Activated naive CD4-positive, alpha-beta T cell treated with anti-CD3 and anti-CD28 coated beads for 36 hours (primary cell): ENCODE measurements around the gene GRIPAP1. TPM values are rescaled to one million over a fixed set of nuclear protein-coding genes. Genes with fewer than 3 reads are reported as not detected.
A peak's percentile ranks its signal among the peaks of the same experiment; 100 is the strongest.
"Not testable (repeated sequence)": the region's sequence is repeated elsewhere in the genome, so short reads cannot be mapped to it uniquely, and the experiment has no call there.

Experiments
- CTCF ChIA-PET: fragments of 350-600 bp; sonication (Branson Sonifier 250); formaldehyde crosslinking; loops from one replicate; lab custom pipeline; 2021; ENCODE audit warnings: antibody characterized with exemption; lab: Charles Lee
- DNase-seq: peaks from one replicate; pipeline ENCODE4 v3.0.0-alpha.2; 2020
- H3K27ac Mint-ChIP-seq: one replicate; pipeline ENCODE4 v1.8.0; 2021; ENCODE audit warnings: mild to moderate bottlenecking, mixed read lengths
- H3K27me3 Mint-ChIP-seq: one replicate; pipeline ENCODE4 v1.8.0; 2021; ENCODE audit warnings: low read depth, mixed read lengths
- H3K36me3 Mint-ChIP-seq: one replicate; pipeline ENCODE4 v1.8.0; 2021; ENCODE audit warnings: low read depth, mixed read lengths
- H3K4me1 Mint-ChIP-seq: one replicate; pipeline ENCODE4 v1.8.0; 2021; ENCODE audit warnings: low read depth, mixed read lengths
- H3K4me3 Mint-ChIP-seq: one replicate; pipeline ENCODE4 v1.8.0; 2021; ENCODE audit warnings: mild to moderate bottlenecking, moderate library complexity, mixed read lengths
- H3K9me3 Mint-ChIP-seq: one replicate; pipeline ENCODE4 v1.8.0; 2021; ENCODE audit warnings: mixed read lengths
- intact Hi-C: fragments of 100-400 bp; cut with micrococcal nuclease; formaldehyde crosslinking; loops from one replicate; pipeline ENCODE4 v1.15.1; 2023
- total RNA-seq, 2 experiments: library from RNA; stranded (reverse); gene quantifications; one replicate each; pipeline ENCODE4 v1.2.3, GENCODE V29; 2021

Gene GRIPAP1
- total RNA-seq, 2 experiments from 2014 or later: 64.8 to 73.1 TPM

DNA sequence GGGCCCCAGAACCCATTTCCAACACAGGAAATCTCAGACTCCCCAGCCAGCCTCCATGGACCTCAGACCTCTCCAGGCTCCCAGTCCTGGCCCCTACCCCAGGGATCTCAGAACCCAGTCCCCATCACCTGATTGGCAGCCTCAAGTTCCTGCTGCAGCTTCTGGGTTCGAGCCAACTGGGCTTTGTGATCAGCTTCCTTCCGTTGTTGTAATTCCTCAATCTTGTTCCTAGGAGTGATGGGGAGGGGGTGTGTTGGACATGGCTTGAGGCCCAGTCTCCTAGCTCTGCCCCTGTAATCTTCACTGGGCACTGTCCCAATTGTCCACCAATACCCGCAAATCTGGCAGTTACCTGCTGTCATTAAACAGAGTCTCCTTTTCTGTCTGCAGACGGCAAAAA lies 12.6 kb downstream of the GRIPAP1 start:
- Mint-ChIP-seq H3K36me3 (peaks cover 10% of the 10 kb centered on the region), H3K27me3 (no peaks in the 10 kb centered on the region), H3K4me3 (no peak overlapping the region), H3K9me3 (no peaks in the 10 kb centered on the region), H3K4me1 (no peaks in the 10 kb centered on the region), H3K27ac (no peak overlapping the region)
- intact Hi-C loops: no loop called here
- CTCF ChIA-PET: no interaction called here
- DNase-seq: no peak

DNA sequence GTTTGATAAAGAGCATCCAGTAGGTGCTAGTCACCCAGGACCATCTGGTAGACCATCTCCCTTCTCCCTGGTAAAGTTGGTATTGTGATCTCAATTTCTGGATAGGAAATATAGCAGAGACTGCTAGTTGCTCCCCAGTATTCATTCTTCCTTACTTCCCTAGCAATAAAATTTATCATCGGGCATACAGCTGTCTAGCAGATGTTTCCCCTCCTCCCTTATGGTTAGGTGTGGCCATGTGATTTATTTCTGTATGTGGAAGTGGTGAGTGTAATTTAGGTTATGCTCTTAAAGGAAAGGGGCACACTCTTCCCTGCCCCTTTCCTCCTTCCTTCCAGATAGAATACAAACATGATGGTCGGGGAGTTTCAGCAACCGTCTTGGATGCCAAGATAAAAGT lies 18.2 kb downstream of the GRIPAP1 start:
- H3K27ac Mint-ChIP-seq: no peak overlapping the region
- DNase-seq: no peak
- CTCF ChIA-PET: no interaction called here
- intact Hi-C loops: no loop called here
- H3K4me1 Mint-ChIP-seq: no peaks in the 10 kb centered on the region
- H3K36me3 Mint-ChIP-seq: peaks cover 22% of the 10 kb centered on the region
- H3K9me3 Mint-ChIP-seq: no peaks in the 10 kb centered on the region
- no peak overlapping the region for H3K4me3 Mint-ChIP-seq
- H3K27me3 Mint-ChIP-seq: no peaks in the 10 kb centered on the region

DNA sequence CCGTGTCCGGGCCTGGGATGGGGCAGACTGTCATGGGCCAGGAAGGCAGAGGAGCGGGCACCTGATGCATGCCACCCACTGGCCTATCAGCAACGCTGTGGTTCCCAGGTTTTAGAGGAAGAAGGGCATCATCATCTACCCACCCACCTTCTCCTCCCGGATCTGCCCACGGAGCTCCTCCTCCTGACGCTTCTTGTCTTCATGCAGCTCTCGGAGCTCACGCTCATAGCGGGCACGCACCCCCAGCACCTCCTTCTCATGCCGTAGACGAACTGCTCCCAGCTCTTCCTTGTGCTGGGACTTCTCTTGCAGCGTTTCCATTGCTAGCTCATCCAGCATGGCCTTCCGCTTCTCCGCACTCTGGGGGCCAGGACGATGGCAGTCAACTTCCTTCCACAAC lies 19.0 kb downstream of the GRIPAP1 start:
- H3K4me3 Mint-ChIP-seq: no peak overlapping the region
- DNase-seq: no peak
- no peaks in the 10 kb centered on the region for H3K9me3 Mint-ChIP-seq
- H3K27ac Mint-ChIP-seq: no peak overlapping the region
- H3K27me3 Mint-ChIP-seq: no peaks in the 10 kb centered on the region
- no peaks in the 10 kb centered on the region for H3K4me1 Mint-ChIP-seq
- peaks cover 24% of the 10 kb centered on the region for H3K36me3 Mint-ChIP-seq
- CTCF ChIA-PET: no interaction called here
- intact Hi-C loops: no loop called here

DNA sequence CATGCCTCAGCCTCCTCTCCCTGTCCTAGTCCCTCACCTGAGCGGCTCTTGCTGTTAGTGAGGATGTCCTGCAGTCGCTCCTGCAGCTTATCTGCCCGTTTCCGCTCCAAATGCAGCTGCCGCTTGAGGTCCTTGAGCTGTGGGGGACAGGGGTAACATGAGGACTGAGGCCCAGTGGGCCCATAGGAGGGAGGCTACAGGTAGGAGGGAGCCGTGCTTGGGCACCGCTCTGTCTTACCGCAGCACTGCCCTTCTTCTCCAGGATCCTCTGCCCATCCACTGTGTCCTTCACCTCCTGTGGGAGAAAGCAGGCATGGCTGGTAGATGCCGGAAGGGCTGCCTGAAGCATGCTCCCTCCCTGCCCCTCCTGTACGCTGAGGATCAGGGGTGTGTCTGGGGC lies 20.9 kb downstream of the GRIPAP1 start:
- intact Hi-C loops: no loop called here
- H3K4me1 Mint-ChIP-seq: no peaks in the 10 kb centered on the region
- CTCF ChIA-PET: no interaction called here
- H3K27me3 Mint-ChIP-seq: no peaks in the 10 kb centered on the region
- no peak for DNase-seq
- no peak overlapping the region for H3K27ac Mint-ChIP-seq
- peaks cover 29% of the 10 kb centered on the region for H3K36me3 Mint-ChIP-seq
- H3K4me3 Mint-ChIP-seq: no peak overlapping the region
- no peaks in the 10 kb centered on the region for H3K9me3 Mint-ChIP-seq

DNA sequence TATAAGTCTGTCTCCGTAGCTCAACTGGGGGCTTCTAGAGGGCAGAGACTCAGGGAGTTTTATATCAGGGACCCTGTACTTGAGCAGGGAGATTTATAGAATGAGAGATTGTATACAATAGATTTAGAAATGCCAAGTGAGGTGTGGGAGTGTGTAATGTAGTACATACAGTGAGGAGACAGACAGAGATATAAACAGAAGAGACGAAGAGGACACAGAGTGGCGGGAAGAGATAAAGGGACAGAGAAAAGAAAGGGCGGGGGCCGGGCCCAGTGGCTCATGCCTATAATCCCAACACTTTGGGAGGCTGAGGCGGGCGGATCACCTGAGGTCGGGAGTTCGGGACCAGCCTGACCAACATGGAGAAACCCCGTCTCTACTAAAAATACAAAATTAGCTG lies 21.7 kb downstream of the GRIPAP1 start:
- CTCF ChIA-PET, H3K27ac Mint-ChIP-seq, H3K9me3 Mint-ChIP-seq, DNase-seq, H3K4me3 Mint-ChIP-seq, intact Hi-C loops, H3K27me3 Mint-ChIP-seq, H3K4me1 Mint-ChIP-seq: not testable (repeated sequence)
- peaks cover 29% of the 10 kb centered on the region for H3K36me3 Mint-ChIP-seq

DNA sequence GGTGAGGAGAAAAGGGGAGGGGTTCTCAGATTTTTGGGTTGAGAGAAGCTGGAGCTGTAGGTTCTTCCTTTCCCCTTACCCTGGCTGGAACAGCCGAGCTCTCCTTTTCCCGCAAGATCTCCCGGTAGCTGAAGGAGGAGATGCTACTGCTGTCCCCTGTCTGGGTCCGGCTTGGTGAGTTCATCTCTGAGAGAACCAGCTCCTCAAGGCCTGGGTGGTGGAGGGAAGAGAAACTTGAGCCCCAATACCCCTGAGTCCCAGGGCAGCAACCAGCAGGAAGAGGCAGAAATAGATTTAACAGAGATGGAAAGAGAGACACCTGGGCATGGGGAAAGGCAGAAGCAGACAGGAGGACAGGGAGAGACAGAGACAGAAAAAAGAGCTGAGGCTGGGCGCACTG lies 23.8 kb downstream of the GRIPAP1 start:
- intact Hi-C loops: no loop called here
- CTCF ChIA-PET: no interaction called here
- Mint-ChIP-seq H3K9me3 (no peaks in the 10 kb centered on the region), H3K36me3 (peaks cover 25% of the 10 kb centered on the region), H3K4me1 (no peaks in the 10 kb centered on the region), H3K4me3 (no peak overlapping the region), H3K27ac (no peak overlapping the region), H3K27me3 (no peaks in the 10 kb centered on the region)
- DNase-seq: no peak

DNA sequence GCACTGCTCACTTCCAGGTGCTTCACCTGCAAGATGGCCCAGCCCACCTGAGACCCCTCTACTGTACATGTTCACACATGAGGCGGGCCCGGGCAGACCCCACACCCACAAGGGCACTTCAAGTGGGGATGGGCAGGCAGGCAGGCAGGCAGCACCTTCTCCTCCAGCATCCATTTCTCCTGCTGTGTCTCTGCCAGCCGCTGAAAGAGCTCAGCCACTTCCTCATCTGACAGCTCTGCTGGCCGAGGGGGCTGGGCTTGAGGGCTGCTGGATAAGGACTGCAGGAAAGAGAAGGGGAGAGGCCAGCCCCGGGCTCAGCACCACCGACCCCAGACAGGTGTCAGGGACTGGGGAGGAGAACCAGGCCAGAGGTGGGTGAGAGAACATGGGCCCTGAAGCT lies 26.0 kb downstream of the GRIPAP1 start:
- intact Hi-C loops: no loop called here

DNA sequence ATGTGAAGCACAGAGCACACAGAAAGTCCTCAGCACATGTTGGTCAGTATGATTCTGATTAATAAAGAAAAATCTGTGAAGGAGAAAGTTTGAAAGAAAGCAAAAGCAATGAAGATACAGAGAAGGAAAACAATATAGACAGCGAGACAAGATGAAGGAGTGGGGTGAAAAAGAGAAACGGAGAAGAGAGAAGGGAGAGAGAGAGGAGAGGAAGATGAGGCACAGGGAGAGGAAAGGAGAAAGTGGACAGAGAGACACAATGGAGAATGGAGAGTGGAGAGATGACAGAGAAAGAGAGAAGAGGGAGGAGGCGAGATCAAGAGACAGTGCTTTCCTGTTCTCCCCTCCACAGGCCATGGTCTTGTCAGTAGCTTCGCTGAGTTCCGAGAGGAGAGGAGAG lies 26.5 kb downstream of the GRIPAP1 start:
- CTCF ChIA-PET: interaction anchor here (0.7 kb wide), 1 partner anchor 84 kb away, joined by 5 read pairs; no protein-coding TSS in a partner anchor
- peaks cover 13% of the 10 kb centered on the region for H3K4me1 Mint-ChIP-seq
- H3K4me3 Mint-ChIP-seq: no peak overlapping the region
- H3K9me3 Mint-ChIP-seq: no peaks in the 10 kb centered on the region
- H3K27me3 Mint-ChIP-seq: no peaks in the 10 kb centered on the region
- peaks cover 22% of the 10 kb centered on the region for H3K36me3 Mint-ChIP-seq
- intact Hi-C loops: no loop called here
- no peak for DNase-seq
- peak overlapping the region; percentile 11 for H3K27ac Mint-ChIP-seq

More for the DNA sequence above, 26.0 kb downstream of the GRIPAP1 start:
- no peaks in the 10 kb centered on the region for H3K9me3 Mint-ChIP-seq
- H3K4me1 Mint-ChIP-seq: peaks cover 13% of the 10 kb centered on the region
- no peak for DNase-seq
- CTCF ChIA-PET: no interaction called here
- no peak overlapping the region for H3K27ac Mint-ChIP-seq
- no peak overlapping the region for H3K4me3 Mint-ChIP-seq
- no peaks in the 10 kb centered on the region for H3K27me3 Mint-ChIP-seq
- H3K36me3 Mint-ChIP-seq: peaks cover 23% of the 10 kb centered on the region

DNA sequence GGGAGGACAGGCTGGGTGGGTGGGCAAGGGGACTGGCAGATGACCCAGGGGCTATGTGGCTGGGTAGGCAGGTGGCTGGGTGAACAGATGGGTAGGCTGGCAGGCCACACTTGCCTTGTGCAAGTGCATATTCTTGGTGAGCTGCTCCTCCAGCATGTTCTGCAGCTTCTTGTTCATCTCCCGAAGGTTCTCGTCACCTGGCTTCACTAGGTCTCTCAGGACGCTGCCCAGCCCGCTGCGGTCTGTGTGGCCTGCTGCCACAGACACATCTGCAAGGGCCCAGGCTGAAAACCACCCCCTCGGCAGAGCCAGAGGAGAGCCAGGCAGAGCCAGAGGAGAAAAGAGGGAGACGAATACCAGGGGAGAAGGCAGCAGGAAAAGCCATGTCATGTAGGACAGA lies 27.0 kb downstream of the GRIPAP1 start:
- Mint-ChIP-seq H3K4me3 (no peak overlapping the region), H3K36me3 (peaks cover 22% of the 10 kb centered on the region), H3K27me3 (no peaks in the 10 kb centered on the region), H3K27ac (no peak overlapping the region), H3K4me1 (peaks cover 13% of the 10 kb centered on the region), H3K9me3 (no peaks in the 10 kb centered on the region)
- DNase-seq: no peak
- CTCF ChIA-PET: interaction anchor here (0.7 kb wide), 1 partner anchor 84 kb away, joined by 5 read pairs; no protein-coding TSS in a partner anchor
- intact Hi-C loops: no loop called here

DNA sequence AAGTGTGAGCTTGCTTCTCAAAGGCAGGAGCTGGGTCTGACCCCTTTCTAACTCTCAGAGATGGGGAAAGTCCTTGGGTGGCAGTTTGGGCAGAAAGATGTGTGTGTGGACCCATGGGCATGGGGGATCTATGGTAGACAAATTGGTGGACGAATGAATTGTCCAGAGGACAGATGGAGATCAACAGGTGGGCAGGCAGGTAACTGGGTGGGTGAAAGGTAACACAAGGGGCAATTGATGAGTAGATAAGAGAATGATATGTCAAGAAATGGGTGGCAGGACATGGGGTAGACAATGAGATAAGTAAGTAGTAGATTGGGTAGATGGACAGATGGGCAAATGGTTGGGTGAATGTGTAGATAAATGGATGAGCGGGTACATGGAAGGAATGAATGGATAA lies 27.5 kb downstream of the GRIPAP1 start:
- no peak for DNase-seq
- Mint-ChIP-seq H3K4me1 (peaks cover 13% of the 10 kb centered on the region), H3K27me3 (no peaks in the 10 kb centered on the region), H3K36me3 (peaks cover 22% of the 10 kb centered on the region), H3K9me3 (no peaks in the 10 kb centered on the region), H3K27ac (peak overlapping the region; percentile 50), H3K4me3 (no peak overlapping the region)
- CTCF ChIA-PET: no interaction called here
- intact Hi-C loops: no loop called here

DNA sequence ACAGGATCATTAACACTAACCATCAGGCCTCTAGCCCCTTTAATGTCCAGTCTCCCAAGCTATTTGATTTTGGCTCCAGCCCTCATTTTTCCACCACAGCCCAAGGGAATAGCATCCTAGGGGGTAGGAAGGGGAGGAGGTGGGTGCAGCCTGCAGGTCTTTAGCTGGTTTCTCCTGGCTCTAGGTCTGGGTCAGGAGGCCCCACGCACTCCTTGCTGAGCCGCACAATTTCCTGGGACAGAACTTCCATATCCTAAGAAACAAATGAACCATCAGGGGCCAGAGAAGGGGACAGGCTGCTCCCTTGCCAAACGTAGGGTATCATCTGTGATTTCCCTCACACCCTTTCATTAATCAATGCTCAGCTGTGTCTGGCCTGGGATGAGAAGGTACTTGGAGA lies 28.0 kb downstream of the GRIPAP1 start:
- no peak overlapping the region for H3K27ac Mint-ChIP-seq
- DNase-seq: no peak
- no peaks in the 10 kb centered on the region for H3K9me3 Mint-ChIP-seq
- H3K4me1 Mint-ChIP-seq: peaks cover 13% of the 10 kb centered on the region
- CTCF ChIA-PET: no interaction called here
- no peak overlapping the region for H3K4me3 Mint-ChIP-seq
- H3K36me3 Mint-ChIP-seq: peaks cover 22% of the 10 kb centered on the region
- intact Hi-C loops: no loop called here
- no peaks in the 10 kb centered on the region for H3K27me3 Mint-ChIP-seq

DNA sequence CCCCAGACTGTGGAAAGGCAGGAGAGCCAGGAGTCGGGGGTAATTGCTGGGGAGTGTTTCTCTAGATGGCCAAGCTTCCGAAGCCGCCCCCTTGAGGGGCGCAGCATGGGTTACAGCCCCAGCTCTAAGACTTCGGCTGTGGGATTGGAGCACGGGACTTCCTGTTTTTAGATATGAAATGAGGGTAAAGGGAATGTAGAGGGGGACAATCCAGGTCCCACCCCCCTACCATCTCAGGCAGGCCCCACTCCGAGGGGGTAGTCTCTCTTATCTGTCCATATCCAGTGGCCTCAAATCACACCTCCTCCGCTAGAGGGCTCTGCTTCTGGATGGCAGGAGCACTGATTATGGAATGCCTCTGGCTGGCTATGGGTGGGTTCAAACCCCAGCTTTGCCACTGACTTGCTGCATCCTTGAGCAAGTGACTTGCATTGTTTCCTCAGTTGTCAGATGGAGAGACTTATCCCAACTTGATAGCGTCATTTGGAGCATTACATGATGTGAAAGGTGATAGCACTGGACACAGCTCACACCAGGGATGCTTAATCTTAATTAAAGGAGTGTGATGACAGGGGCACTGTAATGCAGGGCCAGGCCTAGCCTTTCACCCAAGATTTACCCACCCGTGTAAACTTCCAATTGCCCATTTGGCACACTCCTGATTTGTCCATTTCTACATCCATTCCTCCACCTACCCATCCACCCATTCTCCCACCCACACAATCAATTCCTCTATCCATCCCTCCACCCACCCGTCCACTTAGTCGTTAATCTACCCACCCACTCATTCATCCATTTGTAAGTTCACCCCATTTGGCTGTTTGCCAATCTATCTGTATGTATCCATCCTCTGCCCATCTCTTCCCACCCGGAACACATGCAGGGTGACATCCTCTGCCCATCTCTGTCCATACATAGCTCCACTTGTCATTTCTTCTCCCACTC lies 29.6 kb downstream of the GRIPAP1 start:
- peaks cover 12% of the 10 kb centered on the region for H3K36me3 Mint-ChIP-seq
- peak overlapping the region; percentile 42 for H3K4me3 Mint-ChIP-seq
- no peaks in the 10 kb centered on the region for H3K27me3 Mint-ChIP-seq
- no peak overlapping the region for H3K27ac Mint-ChIP-seq
- CTCF ChIA-PET: interaction anchor here (0.9 to 1.6 kb wide), 5 partner anchors 14 to 234 kb away, joined by 3 to 5 read pairs (median 4); partner anchors contain the start of gene GRIPAP1
- H3K9me3 Mint-ChIP-seq: no peaks in the 10 kb centered on the region
- intact Hi-C loops: loop anchor here (1.0 kb wide), 1 partner anchor 71 kb away; the partner anchor contains the start of gene TFE3
- peaks cover 13% of the 10 kb centered on the region for H3K4me1 Mint-ChIP-seq
- DNase-seq: peak; percentile 51
